NCI-H345 (cell line): ENCODE results near the gene MSLN.

Source experiments
- DNase-seq: peaks from one replicate; lab custom pipeline; 2025; lab: John Stamatoyannopoulos, UW

MSLN gene

DNA sequence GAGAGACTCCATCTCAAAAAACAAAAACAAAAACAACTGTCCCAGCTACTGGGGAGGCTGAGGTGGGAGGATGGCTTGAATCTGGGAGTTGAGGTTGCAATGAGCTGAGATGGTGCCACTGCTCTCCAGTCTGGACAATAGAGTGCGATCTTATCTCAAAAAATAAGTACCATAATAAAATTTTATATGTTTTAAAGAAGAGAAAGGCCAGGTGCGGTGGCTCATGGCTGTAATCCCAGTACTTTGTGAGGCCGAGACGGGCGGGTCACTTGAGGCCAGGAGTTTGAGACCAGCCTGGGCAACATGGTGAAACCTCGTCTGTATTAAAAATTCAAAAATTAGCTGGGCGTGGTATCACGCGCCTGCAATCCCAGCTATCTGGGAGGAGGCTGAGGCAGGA is 16.3 kb downstream of the MSLN start:
- no peak for DNase-seq

DNA sequence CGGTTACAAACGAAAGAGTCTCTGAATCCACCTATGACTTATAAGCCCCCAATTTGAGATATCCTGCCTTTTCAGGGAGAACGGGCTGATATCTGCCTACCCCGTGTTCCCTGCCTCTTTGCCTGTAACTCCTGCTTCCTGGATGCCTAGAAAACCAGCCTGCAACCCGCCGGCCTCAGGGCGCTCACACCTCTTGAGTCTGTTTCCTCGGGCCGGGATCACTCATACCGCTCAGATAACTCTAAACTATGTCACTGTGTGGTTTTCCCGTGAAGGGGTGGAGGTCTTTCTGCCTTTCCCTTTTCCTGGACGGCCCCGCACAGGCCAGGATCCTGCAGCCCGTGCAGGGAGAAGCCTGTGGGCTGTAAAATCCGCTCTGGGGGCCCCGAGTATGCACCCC is 17.3 kb downstream of the MSLN start:
- DNase-seq: no peak

DNA sequence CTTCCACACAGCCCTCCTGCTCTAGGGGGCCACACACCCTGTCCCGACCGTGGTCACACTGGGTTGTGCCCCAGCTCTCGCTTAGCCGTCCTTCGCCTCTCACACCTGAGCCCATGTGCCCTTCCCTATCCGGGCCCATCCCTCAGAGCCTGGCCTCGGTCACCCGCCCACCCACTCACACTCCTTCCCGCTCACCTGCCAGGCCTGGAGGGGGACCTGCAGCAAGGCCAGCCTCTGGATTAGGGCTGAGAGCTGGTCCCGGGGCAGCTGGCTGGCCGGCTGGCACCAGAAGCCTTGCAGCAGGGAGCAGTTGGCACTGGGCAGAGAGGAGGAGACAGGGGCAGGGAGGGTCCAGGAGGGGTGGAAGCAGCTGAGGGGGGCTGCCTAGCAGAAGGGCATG is 17.9 kb downstream of the MSLN start:
- no peak for DNase-seq

DNA sequence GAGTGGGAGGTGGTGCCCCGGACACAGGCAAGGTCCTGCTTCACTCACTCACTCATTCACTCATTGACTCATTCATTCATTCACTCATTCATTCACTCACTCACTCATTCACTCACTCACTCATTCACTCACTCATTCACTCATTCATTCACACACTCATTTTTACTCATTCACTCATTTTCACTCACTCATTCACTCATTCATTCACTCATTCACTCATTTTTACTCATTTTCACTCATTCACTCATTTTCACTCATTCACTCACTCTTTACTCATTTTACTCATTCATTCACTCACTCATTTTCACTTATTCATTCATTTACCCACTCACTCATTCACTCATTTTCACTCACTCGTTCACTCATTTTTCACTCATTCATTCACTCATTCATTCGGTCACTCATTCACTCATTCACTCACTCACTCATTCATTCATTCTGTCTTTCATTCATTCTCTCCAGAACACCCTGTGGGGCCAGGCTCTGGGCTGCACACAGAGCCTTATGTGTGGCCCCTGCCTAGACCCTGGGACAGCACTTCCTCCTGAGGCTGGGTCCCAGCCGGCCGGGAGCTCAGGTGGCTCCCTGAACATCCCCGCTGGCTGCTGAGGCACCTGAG is 18.5 kb downstream of the MSLN start:
- no peak for DNase-seq

DNA sequence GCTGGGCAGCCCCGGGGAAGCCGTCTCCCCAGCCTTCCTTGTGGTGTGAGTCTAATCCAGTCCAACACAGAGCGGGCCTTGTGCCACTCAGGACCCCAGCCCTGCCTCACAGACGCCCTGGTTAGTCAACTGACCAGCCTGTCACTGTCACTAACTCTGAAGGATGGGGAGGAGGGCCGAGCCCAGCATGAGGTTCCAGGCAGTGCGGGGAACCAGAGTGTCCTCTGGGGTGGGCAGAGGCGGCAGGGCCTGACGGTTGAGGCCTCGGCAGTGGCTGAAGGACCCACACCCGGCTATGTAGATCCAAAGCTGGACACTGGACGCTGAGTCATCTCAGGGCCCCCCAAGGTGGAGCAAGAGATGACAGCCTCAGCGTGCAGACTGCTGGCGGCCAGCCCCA is 19.0 kb downstream of the MSLN start:
- no peak for DNase-seq

DNA sequence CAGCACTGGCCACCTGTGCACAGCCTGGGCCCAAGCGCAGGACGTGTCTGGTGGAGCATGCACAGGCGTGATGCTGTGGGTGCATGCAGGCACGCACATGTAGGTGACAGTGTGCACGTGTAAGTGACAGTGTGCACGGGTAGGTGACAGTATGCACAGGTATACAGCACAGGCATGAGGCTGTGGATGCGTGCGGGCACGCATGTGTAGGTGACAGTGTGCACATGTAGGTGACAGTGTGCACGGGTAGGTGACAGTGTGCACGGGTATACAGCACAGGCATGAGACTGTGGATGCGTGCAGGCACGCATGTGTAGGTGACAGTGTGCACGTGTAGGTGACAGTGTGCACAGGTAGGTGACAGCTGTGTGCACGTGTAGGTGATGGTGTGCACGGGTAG is 19.8 kb downstream of the MSLN start:
- DNase-seq: no peak

DNA sequence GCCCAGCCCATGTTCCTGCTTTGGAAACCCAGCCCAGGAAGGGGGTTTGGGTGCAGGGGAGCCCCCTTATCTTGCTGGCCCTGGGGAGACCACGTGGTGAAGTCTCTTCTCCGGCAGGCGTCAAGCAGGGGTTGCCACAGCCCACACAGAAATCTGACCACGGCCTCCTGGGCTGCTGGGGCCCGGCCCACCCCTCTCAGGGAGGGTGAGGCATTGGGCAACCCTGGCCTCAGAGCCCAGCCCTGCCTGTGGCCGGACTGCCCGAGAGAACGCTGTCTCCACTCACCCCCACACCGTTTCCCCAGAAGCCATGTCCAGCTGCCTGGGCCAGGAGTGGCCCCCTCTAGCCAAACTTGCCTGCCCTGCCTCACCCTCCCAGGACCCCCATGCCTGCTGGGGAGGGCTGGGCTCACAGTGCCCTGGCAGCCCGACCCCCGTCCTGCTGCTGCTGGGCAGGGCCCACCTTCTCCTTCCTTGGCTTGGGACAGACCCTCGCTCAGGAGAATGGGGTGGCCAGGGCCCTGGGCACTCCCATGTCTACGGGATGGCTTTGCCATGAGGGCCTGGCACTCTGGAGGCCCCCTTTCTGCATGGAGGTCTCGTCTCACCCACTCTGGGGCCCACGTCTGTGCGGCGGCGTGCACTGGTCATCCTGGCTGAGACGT is 20.9 kb downstream of the MSLN start:
- no peak for DNase-seq

DNA sequence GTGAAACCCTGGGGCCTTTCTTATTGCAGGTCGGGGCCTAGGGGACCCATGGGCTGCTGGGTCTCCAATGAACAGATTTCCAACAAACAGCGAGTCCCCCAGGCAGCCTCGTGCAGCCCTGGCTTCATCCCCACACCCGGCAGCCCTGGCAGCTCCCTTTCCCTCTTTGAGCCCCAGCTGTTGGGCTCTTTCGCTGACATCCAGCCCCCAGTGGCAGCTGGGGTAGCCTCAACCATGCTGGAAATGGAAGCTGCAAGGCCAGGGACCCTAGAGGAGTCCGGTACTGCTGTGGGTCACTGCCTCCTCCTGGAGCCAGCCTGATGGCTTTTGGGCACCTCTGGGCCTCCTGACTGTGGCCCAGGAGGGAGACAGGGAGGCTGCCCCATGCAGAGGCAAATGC is 21.7 kb downstream of the MSLN start:
- no peak for DNase-seq

DNA sequence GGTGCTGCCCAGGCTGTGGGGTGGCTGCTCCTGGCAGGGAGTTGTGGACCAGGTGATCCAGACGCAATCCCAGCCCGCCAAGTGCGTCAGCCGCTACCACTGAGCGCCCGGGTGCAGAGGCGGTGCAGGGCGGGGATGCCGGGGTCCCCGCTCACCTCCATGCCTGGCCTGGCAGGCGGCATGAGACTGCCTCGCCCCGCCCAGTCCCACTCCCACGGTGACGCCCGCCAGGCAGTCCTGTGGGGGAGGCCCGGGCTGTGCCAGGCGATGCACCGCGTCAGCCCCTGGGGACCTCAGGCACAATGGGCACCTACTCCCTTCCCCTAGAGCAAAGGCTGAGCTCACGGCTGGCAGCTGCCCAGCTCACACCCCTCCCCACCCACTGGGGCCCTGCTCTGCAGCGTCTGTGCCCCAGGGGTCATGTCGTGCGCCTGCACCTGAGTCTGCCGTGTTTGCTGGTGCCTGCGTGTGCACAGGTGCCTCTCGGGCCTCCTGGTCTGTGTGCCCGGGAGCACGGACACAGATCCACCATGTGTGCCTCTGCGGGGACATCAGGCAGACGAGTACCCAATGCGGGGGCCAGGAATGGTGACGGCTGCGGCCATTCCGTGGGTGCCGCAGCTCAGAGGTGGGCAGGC is 22.4 kb downstream of the MSLN start:
- peak; percentile 92 for DNase-seq

DNA sequence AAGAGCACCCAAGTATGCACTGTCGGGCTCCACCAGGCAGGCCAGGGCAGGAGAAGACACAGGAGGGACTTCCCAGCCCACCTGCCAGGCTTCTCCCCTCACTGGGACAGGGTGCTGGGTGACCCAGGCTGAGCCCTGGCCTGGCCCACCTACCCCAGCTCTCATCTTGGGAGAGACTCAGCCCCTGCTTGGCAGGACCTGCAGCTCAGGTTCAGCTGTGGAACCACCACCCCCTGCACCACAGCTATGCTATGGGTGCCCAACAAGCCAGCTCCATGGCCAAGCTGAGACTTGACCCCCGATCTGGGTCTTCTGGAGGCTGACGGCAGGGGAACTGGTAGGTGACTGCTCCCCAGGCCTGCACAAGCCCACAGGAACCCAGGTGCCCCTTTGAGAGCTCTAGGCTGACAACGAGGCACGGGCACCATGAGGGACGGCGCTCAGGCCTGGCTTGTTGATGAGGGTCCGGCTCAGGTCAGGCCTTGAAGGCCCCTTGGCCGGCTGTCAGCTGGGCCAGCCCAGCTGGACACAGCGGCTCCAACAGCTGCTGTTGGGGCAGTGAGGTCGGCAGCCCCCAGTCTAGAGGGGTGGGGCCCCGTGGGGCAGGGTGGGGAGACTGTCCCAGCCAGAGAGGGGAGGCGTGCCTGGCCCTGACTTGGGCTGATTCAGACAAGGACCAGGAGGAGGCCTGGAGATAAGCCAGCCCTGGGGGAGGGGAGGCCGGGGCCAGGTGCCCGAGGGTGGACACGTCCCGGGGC is 23.0 kb downstream of the MSLN start:
- no peak for DNase-seq

DNA sequence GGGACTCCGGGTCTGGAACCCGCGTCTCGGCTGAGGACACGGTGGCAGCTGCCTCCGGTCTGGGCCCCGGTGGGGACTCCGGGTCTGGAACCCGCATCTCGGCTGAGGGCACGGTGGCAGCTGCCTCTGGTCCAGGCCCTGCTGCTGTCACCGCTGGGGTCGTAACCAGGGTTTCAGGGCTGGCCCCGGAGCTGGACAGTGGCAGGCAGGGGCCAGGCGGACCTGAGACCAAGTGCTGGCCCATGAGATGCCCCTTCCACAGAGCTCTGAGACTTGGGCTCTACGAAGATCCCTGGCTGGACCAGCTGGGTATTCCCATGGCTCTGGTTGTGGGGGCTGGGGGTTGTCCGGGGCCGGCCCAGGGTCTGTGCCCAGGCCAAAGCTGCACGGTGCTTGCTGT is 23.9 kb downstream of the MSLN start:
- no peak for DNase-seq

DNA sequence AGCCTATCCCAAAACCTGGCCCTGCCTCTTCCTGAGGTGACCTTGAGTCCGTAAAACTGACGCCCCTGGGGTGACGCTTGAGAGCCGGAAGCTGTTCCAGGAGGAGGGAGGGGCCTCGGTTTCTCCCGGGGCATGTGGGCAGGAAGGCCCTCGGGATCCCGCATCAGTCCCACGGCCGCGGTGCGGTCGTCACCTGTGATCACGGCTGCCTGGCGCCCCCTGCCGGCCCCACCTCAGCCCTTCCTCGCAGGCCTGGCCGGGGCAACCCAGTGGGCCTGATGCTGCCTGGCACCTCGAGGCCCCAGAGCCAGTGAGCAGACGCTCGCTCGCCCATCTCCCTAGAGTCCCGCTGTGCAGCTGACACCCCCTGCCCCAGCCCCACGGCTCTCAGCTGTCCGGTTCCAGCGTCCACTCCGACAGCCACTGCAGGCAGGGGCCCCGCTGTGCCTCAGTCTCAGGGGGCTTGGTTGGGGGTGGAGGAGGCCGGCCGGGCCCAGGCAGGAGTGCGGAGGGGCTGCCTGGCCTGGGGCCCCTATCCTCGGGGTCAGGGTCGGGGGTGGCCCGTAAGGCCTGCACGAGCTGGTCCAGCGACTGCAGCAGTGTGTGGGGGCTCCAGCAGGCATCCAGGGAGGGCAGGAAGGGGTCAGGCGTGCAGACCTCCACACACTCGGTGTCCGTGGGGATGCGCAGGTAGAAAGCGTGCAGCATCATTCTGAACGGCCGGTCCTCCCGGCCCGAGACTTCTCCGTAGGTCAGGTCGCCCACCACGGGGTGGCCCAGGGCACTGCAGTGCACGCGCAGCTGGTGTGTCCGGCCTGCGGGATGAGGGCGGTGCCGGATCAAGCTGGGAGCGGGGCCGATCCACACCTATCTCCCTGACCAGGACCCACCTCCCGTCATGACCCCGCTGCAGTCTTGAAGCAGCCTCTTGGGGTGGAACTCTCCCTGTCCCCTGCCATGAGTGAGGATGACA is 25.3 kb downstream of the MSLN start:
- peak; percentile 56 for DNase-seq

DNA sequence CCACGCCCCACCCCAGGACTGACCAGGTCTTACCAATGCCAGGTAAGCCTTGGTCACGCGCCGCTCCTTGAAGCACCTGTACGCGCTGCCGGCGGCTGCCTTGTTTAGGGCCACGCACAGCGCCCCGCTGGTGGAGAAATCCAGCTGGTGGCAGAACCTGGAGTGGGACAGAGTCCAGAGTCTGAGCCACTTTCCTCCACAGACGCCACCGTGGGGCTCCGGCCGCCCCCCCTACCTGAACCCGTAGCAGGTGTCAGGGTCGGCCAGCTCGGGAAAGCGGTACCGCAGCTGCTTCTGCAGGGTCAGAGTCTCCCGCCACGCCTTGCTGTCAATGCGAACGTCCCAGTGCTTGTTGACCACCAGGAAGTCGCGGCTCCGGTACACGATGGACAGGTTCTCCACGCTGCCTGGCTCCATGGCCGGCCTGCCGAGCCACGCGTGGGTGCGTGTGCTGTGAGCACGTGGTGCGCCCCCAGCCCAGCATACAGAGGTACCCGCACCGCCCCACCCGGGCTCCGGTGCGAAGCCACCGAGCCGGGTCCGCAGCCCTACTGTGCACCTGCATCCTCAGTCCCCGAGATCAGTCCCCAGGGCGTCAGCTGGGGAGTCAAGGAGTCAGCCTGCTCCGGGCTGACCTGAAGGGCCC is 26.9 kb downstream of the MSLN start:
- DNase-seq: no peak

DNA sequence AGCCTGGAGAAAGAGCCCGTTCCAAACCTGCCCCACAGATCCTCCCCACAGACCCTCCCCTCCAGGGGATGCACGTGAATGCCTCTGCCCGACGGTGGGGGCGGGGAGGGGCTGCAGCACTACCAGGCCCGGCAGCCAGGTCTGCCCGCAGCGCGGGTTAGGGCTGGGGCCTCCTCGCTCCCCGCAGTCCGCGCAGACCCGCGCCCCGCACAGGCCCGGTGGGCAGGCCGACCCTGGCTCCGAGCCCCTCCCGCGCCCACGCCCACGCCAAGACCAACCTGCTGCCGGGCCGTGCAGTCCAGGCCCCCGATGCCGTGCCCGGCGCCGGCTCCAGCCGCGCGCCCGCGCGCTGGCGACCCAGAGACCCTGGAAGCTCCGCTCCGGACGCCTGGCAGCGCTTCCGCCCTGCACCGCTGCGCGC is 27.5 kb downstream of the MSLN start, which contains the start of gene RPUSD1:
Gene RPUSD1, minus strand, starts transcription at position 404 of the 421 bp plus-strand sequence. CDS start 644 bp downstream, outside the sequence.
- DNase-seq: no peak

DNA sequence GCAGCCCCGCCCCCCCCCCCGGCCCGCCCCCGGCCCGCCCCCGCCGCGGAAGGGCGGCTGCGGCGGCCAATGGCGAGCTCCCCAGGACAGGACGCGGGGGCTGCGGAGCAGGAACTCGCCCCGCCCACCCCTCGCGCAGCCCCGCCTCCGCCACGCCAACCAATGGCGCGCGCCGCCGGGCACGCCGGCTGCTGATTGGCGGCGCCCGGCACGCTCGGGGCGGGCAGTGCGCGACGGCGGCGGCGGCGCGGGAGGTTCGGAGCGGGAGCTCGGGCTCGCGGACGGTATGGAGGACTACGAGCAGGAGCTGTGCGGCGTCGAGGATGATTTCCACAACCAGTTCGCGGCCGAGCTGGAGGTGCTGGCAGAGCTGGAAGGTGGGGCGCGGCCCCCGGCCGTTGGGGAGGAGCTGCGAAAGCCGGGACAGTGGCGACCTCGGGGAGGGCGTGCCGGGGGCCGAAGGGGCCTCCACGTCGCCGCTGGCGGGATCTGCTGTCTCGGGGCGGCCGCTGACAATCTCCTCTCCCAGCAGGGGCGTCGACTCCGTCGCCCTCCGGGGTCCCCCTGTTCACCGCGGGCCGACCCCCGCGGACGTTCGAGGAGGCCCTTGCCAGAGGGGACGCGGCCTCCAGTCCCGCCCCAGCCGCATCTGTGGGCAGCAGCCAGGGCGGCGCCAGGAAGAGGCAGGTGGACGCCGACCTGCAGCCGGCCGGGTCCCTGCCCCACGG is 28.0 kb downstream of the MSLN start, which contains the start of gene CHTF18:
Gene CHTF18, plus strand, starts transcription at position 222 of the 728 bp plus-strand sequence. Its CDS starts 65 bp downstream, at position 287.
- peak; percentile 92 for DNase-seq

DNA sequence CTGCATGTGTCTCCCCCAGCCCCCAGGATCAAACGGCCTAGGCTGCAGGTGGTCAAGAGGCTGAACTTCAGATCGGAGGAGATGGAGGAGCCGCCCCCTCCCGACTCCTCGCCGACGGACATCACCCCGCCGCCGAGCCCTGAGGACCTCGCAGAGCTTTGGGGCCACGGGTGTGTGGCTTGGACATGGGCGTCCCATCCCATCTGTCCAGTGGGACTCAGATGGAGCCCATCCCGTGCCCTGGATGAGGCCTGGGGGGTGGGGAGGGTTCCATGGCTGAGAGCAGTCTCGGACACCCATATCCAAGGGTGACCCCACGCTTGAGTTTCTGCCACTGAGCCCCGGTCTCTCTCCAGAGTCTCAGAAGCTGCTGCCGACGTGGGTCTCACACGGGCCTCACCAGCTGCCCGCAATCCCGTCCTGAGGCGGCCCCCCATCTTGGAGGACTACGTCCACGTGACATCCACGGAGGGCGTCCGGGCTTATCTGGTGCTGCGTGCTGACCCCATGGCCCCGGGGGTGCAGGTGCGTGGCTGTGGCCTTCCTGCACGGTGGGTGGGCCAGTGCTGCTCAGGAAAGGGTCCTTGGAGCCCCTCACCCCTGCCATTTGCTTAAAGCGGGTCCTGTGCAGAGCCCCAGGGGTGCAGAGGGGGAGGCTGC is 28.8 kb downstream of the MSLN start:
- no peak for DNase-seq

DNA sequence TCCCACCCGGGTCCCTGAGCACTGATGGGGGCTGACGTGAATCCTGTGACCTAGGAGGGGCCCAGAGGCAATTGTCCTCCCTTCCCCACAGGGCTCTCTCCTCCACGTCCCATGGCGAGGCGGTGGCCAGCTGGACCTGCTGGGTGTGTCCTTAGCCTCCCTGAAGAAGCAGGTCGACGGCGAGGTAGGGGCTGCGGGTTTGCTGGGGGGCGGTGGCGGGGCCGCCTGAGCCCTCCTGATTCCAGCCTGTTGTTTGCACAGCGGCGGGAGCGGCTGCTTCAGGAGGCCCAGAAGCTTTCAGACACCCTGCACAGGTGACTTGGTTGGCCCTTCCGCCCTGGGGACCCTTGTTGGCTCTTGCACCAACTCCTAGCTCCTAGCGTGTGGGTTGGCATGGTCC is 29.6 kb downstream of the MSLN start:
- DNase-seq: no peak

DNA sequence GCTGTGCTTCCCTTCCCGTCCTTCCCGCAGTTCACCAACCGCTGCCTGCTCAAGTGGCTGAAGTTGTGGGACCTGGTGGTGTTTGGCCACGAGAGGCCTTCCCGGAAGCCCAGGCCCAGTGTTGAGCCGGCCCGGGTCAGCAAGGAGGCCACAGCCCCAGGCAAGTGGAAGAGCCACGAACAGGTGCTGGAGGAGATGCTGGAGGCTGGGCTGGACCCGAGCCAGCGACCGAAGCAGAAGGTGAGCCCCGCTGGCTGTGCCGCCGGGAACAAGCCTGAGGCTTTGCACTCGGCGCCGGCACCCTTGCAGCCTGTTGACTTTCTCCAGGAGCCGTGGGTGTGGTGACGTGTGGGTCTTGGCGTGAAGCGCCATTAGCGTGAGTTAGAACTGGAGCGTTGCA is 30.6 kb downstream of the MSLN start:
- no peak for DNase-seq

DNA sequence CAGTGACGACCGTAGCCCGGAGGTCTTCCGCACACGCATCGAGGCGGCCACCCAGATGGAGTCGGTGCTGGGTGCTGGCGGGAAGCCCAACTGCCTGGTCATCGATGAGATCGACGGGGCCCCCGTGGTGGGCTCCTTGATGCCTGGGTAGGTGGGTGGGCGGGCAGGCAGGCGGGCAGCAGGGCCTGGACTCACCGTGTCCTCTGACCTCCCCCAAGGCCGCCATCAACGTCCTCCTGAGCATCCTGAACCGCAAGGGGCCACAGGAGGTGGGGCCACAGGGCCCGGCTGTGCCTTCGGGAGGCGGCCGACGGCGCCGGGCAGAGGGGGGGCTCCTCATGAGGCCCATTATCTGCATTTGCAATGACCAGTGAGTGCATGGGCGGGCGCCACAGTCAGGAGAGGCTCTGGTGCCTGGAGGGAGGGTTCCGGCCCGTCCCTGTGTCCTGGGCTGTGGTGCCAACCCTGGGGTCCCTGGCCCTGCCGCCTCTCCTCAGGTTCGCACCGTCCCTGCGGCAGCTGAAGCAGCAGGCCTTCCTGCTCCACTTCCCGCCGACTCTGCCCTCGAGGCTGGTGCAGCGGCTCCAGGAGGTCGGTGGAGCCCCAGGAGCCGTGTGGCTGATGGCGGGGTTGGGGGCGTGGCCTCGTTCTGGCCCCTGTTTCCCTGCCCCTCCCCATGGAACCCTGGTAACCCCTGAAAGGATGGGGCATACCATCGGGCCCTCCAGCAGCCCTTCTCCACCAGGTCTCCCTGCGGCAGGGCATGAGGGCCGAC is 31.9 kb downstream of the MSLN start:
- no peak for DNase-seq
